H1 (cell line): ENCODE data around the gene NID1. TPM values are rescaled to one million over a fixed set of nuclear protein-coding genes. Genes with fewer than 3 reads are reported as not detected.

Experiments
- RBBP5 ChIP-seq: IDR thresholded peaks from 2 replicates; pipeline ENCODE4 v1.7.1; 2012; ENCODE audit warnings: low read depth, mild to moderate bottlenecking, inconsistent platforms, low read length, moderate library complexity, borderline replicate concordance
- RFX5 ChIP-seq: IDR thresholded peaks from 2 replicates; pipeline ENCODE4 v1.6.1; 2011; ENCODE audit warnings: low read depth, low read length, improper control_type of control experiment, borderline replicate concordance
- polyA plus RNA-seq, 7 experiments: library from polyadenylated mRNA; depleted of rRNA in 3 of 7; stranded (reverse) in 5 of 7; unstranded in 2 of 7; fragments of >200 nt in 5 of 7; fragments of 200-250 nt in 2 of 7; gene quantifications; 1 replicate in 5 of 7; 2 replicates in 1 of 7; 4 replicates in 1 of 7; pipeline versions ENCODE4 v1.2.1 to v1.2.3, GENCODE V29; 2011 to 2013; ENCODE audit warnings: missing spikeins in 2 of 7, mixed read lengths in 2 of 7
- total RNA-seq: library from RNA; stranded (reverse); fragmentation: NEBNext Ultra II Directional; extraction: Animal tissue kit (Norgen Biotek cat#: 25700); gene quantifications from 2 replicates; pipeline ENCODE4 v1.2.1, GENCODE V29; 2021

The NID1 gene
- total and polyA plus RNA-seq, 2 of the 8 experiments (the other 6 are each of a cell fraction or from before 2014, with no cell fraction given): 20.9 to 25.4 TPM

DNA sequence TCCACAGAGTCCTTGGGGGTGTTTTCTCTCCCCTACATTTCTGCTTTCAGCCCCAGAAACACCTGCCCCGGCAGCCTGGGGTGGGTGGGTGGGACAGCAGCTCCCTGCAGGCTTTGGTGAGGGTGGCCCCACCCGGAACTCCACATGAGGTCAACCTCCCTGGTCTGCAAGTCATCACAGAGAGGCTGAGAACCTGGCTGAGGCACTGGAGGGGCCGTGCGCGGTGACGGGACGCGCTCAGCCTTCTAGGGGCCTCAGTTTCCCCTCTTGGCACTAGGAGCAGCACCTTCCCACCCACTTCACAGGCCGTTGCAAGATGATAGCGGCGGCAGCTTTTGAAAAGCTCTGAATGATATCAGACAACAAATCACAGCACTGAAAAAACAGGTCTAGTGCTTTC lies 37.7 kb upstream of the NID1 start (continued):
- TF ChIP-seq RFX5 (no peak), RBBP5 (no peak)
